Pons (tissue), 1 donor: Measurements from ENCODE around the gene RIGI.
A peak's percentile ranks its signal among the peaks of the same experiment; 100 is the strongest.
"Not testable (repeated sequence)": the region's sequence is repeated elsewhere in the genome, so short reads cannot be mapped to it uniquely, and the experiment has no call there.

Source experiments
- DNase-seq: peaks from one replicate; pipeline ENCODE4 v3.0.0-alpha.2; 2016; ENCODE audit warnings: low spot score

RIGI gene

GRCh38 chr9:32526041-32526706 is at the start of gene RIGI:
Gene RIGI (minus strand): TSS chr9:32526196. CDS start chr9:32526166, 30 bp downstream.
- DNase-seq = peak; percentile 86

GRCh38 chr9:32574858-32575257 is 48.9 kb upstream of the RIGI start:
- DNase-seq = no peak

GRCh38 chr9:32573821-32574220 is 47.8 kb upstream of the RIGI start:
- DNase-seq = no peak

DNA sequence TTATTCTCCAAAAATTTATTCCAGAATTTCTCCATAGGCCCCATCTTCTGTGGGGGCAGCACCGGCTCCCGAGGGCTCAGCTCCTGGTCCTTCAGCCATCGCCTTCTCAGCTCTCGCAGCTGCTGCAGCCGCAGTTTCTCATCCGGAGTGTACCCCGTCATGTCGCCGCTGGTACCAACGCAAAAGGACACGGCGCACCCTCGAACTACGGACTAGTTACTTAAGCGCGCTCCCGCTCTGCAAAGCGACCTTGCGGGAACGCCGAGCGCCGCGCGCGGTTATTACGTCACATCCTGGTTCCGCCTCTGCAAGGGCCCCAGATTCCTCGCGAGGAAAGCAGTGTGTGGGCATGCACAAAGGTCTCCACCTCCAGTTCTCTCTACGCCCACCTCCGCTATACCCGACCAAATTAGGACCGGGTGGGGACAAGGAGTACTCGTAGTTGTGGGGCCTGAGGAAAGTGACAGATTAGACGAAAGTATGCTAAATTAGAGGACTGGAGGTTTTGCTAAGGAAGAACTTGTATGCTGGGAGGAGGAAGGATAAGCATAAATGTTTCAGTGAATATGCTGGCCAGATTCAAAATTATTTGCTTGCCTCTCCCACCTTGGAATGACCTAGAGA is 47.0 kb upstream of the RIGI start, which contains the start of gene NDUFB6:
Gene NDUFB6 (minus strand): TSS at position 260 of the 624 bp plus-strand sequence. CDS start 99 bp downstream, at position 161.
- peak; percentile 90 for DNase-seq

DNA sequence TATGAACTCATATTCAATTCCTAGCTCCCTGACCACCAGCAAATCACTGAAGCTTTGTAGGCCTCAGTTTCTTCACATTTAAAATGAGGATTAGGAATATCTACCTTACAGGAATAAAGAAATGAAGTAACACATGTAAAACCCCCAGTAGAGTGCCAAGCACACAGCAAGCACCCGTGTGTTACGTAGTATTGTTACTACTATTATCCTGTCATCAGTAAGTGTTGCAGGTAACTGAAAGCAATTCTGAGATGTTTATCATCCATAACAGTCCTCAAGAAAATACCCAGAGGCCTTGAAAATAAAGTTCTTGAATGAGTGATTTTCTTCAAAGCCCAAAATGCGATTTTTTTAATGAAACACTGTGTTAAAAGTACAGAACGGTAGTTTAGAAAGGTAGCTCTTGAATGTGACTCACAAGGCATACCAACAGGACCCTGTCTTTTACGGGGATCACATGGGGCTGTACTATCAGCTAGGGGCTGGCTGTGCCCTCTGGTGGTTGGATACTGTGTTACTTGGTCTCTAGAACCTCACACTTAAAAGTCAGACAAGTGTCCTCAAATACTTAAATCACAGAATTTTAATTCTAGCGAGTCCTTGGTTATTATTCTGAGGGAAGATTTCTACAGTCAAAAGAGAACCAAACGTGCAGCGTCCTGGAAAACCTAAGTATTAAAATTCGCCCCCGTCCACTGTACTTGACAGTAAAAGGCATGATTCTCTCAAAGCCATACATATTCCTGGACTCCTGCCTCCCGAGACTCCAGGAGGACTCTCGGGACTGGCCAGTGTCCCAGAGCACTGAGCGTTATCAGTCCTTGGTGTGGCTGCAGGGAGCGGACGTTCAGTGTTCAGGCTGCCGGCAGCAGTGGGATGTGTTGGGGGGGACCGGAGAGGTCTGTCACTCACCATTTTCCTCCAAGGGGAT is 46.2 kb upstream of the RIGI start:
- DNase-seq = peak; percentile 82

DNA sequence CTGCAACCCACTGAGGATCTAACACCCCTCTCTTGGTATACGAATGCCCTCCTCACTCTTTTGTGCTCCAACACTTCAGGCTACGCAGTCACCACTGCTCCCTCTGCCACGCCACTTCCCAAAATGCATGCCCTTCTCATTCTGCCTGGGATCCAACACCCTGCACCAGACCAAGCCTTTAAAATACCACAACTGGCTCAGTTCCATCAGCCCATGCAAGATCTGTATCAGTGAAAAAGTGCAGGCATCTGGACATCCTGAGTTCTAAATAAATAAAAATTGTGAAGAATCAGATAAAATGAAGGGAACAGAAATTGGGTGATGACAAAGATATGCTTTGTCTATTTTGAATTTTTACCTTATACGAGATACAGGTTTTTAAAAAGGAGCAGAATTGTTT is 44.3 kb upstream of the RIGI start:
- no peak for DNase-seq

GRCh38 chr9:32566770-32567169 is 40.8 kb upstream of the RIGI start:
- no peak for DNase-seq

GRCh38 chr9:32565967-32566366 is 40.0 kb upstream of the RIGI start:
- no peak for DNase-seq

DNA sequence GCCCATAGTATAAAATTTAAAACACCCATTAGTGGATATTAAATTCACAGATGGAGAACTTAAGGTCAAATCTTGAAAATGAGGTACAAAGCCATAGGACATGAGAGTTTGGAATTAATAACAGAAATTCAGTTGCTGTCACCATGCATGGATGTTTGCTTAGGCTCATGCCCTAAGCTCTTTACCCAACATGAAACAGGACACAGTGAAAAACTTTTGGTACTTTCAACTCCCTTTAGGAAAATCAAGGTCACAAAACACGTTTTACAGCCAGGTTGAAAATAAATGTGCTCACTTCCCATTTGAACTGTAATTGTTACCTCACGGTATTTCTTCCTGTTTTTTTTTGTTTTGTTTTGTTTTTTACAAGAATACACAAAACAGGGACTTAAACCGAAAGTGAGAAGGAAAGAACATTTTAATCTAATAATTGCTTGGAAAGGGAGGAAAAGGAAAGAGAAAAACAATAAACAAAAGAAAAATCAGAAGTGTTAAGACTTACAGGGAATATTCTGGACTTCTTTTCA is 32.5 kb upstream of the RIGI start:
- DNase-seq = no peak

DNA sequence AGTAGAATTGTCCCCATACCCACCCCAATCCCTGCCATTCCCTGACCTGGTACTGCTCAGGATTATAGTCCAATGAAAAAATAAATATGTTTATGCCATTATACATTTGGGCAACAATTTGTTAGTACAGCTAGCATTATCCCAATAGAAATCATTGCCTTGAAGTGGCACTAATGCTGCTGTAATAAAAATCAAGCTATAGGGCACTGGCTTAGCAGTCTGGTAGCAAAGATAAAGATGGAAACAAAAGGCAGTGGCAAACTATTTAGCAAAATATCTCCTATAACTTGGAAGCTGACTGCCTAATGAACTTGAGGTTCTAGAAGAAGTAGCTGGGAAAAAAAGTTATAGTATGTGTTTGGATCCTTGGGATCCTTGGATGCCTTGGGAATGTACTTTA is 28.6 kb upstream of the RIGI start:
- DNase-seq = no peak

DNA sequence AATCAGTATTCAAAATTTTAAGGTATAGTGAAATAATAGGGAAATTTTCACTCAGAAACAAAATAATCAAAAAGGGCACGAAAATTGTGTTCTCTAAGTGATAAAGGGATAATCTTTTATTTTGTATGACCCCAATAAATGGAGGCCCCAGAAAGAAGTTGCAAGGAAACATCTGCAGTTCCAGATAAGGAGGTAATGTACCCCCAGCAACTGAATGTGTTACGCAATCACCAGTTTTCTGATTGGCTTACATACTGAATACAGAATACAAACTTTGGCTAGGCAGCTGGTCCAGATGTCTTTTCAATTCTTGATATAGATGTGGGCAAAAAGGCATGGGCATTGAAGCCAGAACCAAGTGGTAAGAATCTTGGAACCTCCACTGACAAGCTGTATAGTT is 28.1 kb upstream of the RIGI start:
- no peak for DNase-seq

GRCh38 chr9:32552172-32552872 is 26.3 kb upstream of the RIGI start, which contains the start of the genes SMIM27 and TOPORS:
Gene SMIM27 (plus strand): TSS chr9:32552327. CDS start chr9:32552435, 108 bp downstream.
Gene TOPORS (minus strand): TSS chr9:32552586. CDS start chr9:32552436, 150 bp downstream.
- peak; percentile 97 for DNase-seq

- DNase-seq = no peak
Observed at GRCh38 chr9:32551276-32552051, 25.5 kb upstream of the RIGI start.

- DNase-seq = peak; percentile 89
Observed at GRCh38 chr9:32550562-32551275, 24.7 kb upstream of the RIGI start.

DNA sequence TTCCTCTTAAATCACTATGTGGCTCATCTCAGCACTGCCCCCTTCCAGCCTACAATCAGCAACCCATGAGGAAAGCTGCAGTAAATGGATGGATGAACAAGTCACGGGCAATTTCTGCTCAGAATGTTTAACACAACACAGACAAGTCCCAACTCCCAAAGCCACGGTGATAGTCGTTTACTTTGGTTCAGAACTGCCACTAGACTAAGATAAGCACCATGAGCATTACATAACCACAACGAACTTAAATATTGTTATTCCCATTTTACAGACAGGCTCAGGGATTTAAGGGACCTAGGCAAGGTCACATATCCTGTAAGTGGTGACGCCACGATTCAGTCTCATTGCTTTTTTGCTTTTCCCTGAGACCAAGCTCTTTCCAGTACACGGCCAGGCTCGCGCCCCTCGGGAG is 24.2 kb upstream of the RIGI start:
- peak; percentile 49 for DNase-seq

DNA sequence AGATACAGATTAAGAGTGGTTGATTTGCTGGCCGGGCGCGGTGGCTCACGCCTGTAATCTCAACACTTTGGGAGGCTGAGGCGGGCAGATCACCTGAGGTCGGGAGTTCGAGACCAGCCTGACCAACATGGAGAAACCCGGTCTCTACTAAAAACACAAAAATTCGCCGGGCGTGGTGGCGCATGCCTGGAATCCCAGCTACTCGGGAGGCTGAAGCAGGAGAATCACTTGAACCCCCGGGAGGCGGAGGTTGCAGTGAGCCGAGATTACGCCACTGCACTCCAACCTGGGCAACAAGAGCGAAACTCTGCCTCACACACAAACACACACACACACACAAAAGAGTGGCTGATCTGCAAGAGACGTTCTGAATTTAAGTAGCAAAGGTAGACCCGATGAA is 22.2 kb upstream of the RIGI start:
- DNase-seq = not testable (repeated sequence)

DNA sequence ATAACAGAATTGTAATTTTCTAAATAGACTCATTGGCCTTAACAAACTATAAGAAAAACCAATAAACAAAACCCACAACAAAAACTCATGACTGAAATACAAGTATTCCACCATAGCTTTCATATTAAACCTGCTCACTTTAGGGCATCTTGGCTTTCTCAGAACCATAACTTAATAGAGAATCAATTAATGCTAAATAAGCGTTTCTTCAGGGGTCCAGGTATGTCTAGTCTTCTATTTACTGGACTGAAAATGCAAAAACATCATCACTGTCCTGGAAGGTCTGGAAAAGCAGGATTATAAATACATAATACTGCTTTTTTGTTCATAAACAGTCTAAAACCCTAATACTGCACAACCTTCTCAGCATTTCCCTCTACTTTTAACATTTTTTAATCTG is 19.9 kb upstream of the RIGI start:
- DNase-seq = no peak

DNA sequence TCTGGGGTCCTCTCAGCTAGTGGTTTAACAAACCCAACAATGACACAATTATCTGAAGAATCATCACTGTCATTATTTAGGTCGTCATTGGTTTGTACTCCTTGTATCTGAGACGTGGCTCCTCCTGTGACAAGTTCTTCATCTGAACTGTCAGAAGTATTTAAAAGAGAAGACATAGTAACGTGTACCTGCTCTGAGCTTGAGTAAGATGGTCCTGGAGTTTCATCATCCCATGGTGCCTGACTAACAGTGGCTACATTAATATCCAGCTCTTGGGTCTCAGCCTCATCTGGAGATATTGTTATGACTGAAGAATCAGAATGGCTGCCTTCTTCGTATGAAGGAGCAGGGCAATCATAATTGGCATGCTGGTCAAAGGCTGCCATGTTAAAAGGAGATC is 17.1 kb upstream of the RIGI start:
- DNase-seq = no peak

- no peak for DNase-seq
Observed at GRCh38 chr9:32533816-32534215, 7.8 kb upstream of the RIGI start.

DNA sequence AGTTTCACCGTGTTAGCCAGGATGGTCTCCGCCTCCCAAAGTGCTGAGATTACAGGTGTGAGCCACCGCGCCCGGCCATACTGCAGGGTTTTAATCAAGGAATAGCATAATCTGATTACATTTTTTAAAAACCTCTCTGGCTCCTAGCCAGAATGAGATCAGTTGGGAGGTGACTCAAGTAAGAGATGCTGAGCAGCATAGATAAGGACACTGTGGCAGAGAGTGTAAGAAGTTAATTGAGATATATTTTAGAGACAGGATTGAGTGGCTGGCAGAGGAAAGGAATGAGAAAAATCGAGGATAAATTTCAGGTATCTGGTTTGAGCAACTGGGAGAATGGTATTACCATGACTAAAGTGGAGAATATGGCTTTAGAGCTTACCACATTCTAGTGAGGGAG is 7.3 kb upstream of the RIGI start:
- no peak for DNase-seq
